NCI-H226 (cell line): Measurements from ENCODE around the gene ANAPC2.

Experiments
- DNase-seq: peaks from one replicate; pipeline ENCODE4 v3.0.0-alpha.2; 2015

The ANAPC2 gene

DNA sequence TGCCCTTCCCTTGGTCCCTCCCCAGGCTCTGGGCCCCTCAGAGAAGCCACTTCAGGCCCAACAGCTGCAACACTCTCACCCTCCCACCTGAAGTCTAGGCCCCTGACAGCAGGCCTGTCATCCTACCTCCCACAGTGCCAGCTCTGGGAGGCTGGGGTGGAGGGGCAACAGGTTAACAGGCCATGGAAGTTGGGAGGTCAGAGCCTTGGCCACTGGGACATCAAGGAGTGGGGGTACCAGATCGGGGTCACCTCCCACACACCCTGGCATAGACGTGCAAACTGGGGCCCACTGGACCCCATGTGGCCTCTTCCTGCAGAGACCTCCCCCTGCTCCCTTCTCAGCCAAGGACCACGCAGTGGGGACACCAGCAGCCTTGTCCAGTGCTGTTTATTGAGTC, 2.9 kb upstream of the ANAPC2 start:
- DNase-seq: no peak

DNA sequence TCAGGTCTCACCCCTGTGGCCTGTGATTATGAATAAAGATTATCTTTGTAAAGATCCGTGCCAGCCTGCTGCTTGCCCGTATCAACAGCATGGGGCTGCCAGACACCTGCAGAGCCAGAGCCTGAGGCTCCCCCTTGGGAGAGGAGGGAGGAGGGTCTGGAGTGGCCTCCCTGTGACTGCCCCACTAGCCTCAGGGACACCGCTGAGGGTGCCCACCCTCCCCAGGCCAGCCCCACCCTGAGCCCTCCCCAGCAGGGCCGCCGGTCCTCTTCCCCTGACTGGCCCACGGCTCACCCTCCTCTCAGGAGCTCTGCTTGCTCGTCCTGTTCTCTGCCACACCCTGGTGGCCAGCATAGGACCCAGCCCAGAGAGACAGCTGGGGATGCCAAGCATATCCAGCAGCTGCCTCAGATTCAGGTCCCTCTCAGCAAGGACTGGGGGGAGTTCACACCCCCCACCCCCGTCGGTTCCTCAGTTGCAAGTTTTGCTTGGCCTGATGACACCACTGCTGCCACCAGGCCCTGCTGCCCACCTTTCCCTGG, 2.0 kb upstream of the ANAPC2 start:
- DNase-seq: no peak

DNA sequence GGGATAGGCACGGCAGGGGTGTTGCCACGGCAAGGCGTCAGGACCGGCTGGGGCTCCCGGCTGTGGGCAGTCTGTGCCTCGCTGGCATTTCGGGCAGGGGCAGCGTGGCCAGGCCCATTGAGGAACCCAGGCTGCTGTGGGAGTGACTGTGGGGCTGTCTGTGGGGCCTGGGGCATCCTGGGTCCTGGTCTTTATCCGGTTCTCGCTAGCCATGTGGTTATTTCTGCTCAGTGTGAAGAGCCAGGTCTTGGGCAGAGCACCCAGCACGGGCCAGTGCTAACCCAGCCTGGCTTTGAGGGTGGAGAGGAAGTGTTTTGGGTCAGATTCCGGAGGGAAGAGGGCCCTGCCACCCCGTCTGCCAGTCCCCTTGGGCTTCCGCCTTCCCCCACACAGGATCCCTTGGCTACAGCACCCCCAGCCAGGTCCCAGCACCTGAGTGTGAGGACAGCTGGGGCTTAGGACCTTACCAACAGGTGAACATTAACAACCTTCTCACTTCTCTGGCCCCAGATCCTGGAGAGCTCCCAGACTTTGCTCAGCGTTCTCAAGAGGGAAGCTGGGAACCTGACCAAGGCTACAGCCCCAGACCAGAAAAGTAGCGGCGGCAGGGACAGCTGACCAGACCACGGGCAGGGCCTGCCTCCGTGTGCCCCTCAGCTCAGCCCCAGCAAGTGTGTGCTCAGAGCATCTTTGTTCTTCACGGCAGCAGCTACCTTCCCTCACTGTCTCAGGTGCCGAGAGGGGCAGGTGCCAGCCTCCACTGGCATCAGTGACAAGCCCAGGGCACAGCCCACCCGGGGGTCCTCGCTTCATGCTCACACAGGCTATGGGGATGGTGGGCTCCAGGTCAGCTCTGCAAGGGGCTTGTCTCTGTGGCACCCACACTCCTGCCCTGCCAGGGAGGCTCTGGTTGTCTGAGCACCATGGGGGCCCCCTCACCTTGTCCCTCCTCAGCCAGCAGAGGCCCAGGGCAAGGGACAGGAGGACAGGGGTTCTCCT, 1.2 kb upstream of the ANAPC2 start:
- no peak for DNase-seq

- no peak for DNase-seq
Observed at GRCh38 chr9:137188086-137188489, 272 bp downstream of the ANAPC2 start.

DNA sequence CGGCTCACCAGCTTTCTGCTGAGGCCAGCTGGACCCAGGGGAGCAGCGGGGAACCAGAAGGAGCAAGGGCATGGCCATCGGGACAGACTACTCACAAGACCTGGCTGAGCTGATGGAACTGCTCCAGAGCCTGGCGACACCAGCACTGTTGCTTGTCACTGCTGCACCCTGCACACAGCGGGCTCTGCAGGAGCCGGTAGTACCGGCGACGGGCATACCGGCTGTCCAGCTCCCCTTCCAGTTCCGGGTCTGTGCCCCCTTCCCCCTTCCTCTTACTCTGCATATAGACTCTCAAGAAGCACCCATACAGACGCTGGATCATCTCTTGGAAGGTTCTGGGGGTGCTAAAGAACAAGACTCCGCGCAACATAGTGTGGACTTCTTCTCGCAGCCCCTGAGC, 974 bp downstream of the ANAPC2 start:
- DNase-seq: no peak

DNA sequence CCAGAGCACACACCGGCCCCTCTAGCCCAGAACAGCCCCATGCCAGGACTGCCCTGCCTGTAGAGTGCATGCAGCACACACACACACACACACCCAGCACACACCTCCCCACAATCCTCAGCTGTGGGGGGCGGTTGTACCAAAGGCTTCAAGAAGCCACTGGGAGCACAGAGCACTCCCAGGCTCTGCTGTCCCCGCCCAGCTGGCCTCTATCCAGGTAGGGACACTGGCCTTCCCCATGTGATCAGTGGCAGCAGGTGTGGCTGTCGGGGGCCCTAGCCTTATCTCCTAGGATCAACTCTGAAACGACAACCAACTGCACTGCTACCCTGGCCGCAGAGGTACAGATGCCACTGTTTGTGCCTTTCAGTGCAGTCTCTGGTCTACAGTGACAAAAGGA, 2.0 kb downstream of the ANAPC2 start:
- DNase-seq: no peak

DNA sequence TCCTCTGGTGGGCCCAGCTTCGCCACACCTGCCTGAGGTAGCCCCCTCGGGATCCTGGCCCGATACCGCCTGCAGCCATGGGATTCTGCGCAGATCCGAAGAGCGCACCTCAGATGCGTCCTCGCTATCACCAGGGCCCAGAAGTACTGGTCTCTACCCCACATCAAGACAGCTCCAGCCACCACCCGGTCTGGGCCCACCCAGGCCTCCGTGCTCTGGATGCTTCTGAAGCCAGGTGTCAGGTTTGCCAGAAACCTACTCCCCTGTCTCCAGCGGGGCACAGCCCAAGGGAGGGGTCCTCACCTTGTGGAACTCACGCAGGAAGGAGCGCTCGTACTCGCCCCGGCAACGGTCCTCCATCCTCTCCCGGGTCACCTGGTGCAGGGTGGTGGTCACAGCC, 2.4 kb downstream of the ANAPC2 start:
- no peak for DNase-seq

DNA sequence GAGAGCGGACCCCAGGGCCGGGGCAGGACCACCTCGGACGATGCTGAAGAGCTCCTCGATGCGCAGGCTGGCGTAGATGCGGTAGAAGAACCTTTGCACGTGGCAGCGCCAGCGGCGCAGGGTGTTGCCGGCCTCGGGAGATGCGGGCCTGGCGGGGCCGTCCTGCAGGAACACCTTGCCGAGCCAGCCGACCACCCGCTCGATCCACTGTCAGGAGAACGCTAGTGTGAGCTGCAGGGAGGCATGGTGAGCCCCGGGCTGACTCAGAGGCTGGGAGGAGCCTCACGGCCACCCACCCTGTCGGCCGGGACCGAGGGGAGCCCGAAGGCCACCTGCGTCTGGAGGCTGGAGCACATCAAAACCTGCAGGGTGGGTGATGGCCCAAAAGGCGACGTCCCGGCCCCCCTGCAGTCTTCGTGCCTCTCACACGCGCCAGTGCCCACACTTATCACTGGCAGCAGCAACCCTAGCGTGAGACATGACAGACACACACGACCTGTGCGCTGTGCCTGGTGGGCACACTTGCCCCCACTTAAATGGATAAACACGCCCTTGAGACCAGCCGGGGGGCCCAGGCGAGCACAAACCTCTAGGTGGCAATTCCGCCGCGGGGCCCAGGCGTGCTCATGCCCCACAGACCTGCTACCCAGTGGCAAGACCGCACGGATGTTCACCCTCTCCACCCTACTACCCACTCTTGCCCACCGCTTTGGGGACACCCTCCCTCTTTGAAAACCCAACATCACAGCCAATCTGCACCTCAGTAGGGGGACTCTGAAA, 3.3 kb downstream of the ANAPC2 start:
- DNase-seq: no peak

- DNase-seq: no peak
Observed at GRCh38 chr9:137183980-137184595, 4.3 kb downstream of the ANAPC2 start.

- no peak for DNase-seq
Observed at GRCh38 chr9:137182836-137183235, 5.5 kb downstream of the ANAPC2 start.

DNA sequence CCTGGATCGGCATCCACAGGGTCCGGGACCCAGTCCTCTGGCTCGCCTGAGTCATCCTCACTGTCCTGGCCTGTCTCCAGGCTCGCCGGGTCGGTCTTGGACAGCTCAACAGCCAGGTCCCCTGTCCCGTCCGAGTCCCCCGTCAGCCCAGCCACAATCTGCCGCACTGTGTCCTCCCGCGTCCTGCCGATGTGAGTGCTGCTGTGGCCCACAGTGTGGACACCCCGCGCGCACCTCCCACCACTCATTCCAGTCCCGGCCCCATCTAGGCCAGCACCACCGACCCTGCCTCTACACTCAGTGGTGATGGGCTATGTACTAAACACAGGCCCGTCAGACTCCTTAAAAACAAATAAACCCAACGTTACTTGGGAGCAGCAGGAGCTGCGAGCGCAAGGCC, 6.7 kb downstream of the ANAPC2 start:
- DNase-seq: no peak

DNA sequence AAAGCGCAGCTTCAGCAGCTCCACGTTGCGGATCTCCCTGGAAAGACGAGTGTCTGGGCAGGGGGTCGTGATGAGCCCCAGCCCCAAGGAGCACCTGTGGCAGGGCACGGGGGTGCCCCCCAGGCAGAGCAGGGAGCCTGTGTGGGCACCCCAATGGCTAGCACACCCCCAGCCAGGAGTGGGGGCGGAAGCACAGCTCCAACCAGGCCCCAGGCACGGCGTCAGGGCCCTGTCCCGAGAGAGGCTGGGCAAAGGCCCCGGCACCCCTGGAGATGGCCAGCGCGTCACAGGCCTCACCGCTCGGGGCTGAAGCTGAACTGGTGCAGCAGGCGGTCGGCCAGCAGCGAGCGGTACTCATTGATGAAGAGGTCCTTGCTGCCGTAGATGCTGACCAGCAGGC, 7.9 kb downstream of the ANAPC2 start:
- no peak for DNase-seq

GRCh38 chr9:137179761-137180160, 8.6 kb downstream of the ANAPC2 start:
- DNase-seq: no peak

GRCh38 chr9:137178939-137179630, 9.3 kb downstream of the ANAPC2 start:
- DNase-seq: no peak

- no peak for DNase-seq
Observed at GRCh38 chr9:137178201-137178938, 10.0 kb downstream of the ANAPC2 start.

DNA sequence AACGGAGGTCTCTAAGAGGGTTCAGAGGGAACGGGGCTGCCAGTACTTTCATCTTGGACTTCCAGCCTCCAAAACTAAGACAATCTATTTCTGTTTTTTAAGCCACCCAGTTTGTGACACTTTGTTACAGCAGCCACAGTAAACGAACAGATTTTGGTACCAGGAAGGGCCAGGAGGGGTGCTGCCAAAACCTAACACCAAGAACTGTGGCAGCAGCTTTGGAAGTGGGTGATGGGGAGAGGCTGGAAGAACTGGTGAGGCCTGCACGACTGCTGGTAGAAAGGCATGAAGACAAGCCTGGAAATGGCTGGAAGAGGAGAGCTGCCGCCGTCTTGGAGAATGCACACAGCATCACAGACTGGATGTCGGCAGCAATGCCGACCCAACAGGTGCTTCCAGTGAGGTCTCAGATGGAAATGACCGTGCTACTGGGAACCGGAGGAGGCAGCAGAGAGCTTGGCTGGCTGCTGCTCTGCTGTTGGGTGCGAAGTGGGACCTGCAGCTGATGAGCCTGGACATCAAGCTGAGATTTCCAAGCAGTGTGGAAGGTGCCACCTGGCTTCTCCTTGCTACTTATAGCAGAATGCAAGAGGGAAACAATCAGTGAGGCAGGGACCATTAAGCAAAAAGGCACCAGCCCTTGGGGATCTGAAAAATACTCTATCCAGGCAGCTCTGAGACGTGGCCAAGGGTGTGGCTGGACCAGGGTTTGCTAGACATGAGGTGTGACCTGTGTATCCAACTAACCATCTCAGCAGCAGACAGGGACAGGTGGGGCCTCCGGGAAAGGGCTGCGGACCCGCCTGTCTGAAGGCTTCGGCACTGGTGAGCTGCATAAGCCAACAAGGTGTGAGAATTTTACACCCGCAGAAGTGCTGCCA, 11.8 kb downstream of the ANAPC2 start:
- no peak for DNase-seq

GRCh38 chr9:137175345-137175961, 12.9 kb downstream of the ANAPC2 start:
- DNase-seq: no peak

- no peak for DNase-seq
Observed at GRCh38 chr9:137174722-137175293, 13.6 kb downstream of the ANAPC2 start.

GRCh38 chr9:137173796-137174664, 14.3 kb downstream of the ANAPC2 start:
- DNase-seq: no peak
